Tibial artery (tissue), 4 donors: ENCODE results near the gene B3GNT7.

Experiments
- DNase-seq, 2 donors: peaks; one replicate each; pipeline ENCODE4 v3.0.0-alpha.2; 2019
- H3K27ac ChIP-seq, 2 donors: fragments of 200-600 bp; sonication (generic) in 1 of 2; 1 replicate in 1 of 2; 2 replicates in 1 of 2; pipeline ENCODE4 v1.5.1; 2018 to 2019; ENCODE audit warnings: mild to moderate bottlenecking in 1 of 2
- H3K27me3 ChIP-seq, 2 donors: fragments of 200-600 bp; sonication (generic) in 1 of 2; one replicate each; pipeline versions ENCODE4 v1.5.1 to v1.6.0; 2016 to 2019
- H3K36me3 ChIP-seq, 3 donors: fragments of 200-600 bp; sonication (generic) in 2 of 3; one replicate each; pipeline ENCODE4 v1.5.1; 2016 to 2019; ENCODE audit warnings: mild to moderate bottlenecking in 2 of 3
- H3K4me1 ChIP-seq, 4 donors: fragments of 200-600 bp; sonication (generic) in 2 of 4; 1 replicate in 3 of 4; 2 replicates in 1 of 4; pipeline ENCODE4 v1.5.1; 2016 to 2019
- H3K4me3 ChIP-seq, 2 donors: fragments of 200-600 bp; sonication (generic) in 1 of 2; 1 replicate in 1 of 2; 2 replicates in 1 of 2; pipeline ENCODE4 v1.5.1; 2018 to 2019; ENCODE audit warnings: mild to moderate bottlenecking in 2 of 2
- H3K9me3 ChIP-seq, 3 donors: fragments of 200-600 bp; sonication (generic) in 1 of 3; one replicate each; pipeline ENCODE4 v1.5.1; 2016 to 2019
- CTCF ChIP-seq, 2 experiments: fragments of 200-600 bp in 1 of 2; fragments of 450-650 bp in 1 of 2; IDR thresholded peaks; one replicate each; pipeline ENCODE4 v1.5.1; 2017 to 2019; ENCODE audit warnings: antibody characterized with exemption in 2 of 2, mild to moderate bottlenecking in 1 of 2, moderate library complexity in 1 of 2
- intact Hi-C: fragments of 100-400 bp; cut with DNase I; formaldehyde crosslinking; loops from one replicate; pipeline ENCODE4 v1.15.0; 2023; ENCODE audit warnings: low total_unique reads

B3GNT7 gene

GRCh38 chr2:231357931-231358330, 37.6 kb upstream of the B3GNT7 start:
- intact Hi-C loops: no loop called here
- Histone ChIP-seq H3K9me3 (no peaks in the 10 kb centered on the region), H3K4me1 (no peaks in the 10 kb centered on the region), H3K36me3 (peaks cover 6 to 55% (median 36%) of the 10 kb centered on the region in 3 donors), H3K27me3 (no peaks in the 10 kb centered on the region), H3K27ac (no peak overlapping the region), H3K4me3 (no peak overlapping the region)
- DNase-seq: peak in 1 of 2 donors; percentile 34
- no peak for TF ChIP-seq CTCF (IDR thresholded peaks at IDR 0.05)

- H3K27ac ChIP-seq: no peak overlapping the region
- TF ChIP-seq CTCF (IDR thresholded peaks at IDR 0.05): no peak
- DNase-seq: peak in 1 of 2 donors; percentile 41
- intact Hi-C loops: no loop called here
- H3K4me3 ChIP-seq: no peak overlapping the region
- H3K36me3 ChIP-seq: peaks cover 6 to 61% (median 36%) of the 10 kb centered on the region in 3 donors
- no peaks in the 10 kb centered on the region for H3K4me1 ChIP-seq
- no peaks in the 10 kb centered on the region for H3K9me3 ChIP-seq
- H3K27me3 ChIP-seq: no peaks in the 10 kb centered on the region
Observed at GRCh38 chr2:231359441-231359840, 36.1 kb upstream of the B3GNT7 start.

GRCh38 chr2:231359948-231360347, 35.6 kb upstream of the B3GNT7 start:
- Histone ChIP-seq H3K36me3 (peaks cover 6 to 61% (median 36%) of the 10 kb centered on the region in 3 donors), H3K9me3 (no peaks in the 10 kb centered on the region), H3K4me1 (peaks cover 0 to 3% (median under 1%) of the 10 kb centered on the region in 4 donors), H3K27me3 (no peaks in the 10 kb centered on the region), H3K4me3 (no peak overlapping the region), H3K27ac (no peak overlapping the region)
- DNase-seq: peak in 1 of 2 donors; percentile 47
- TF ChIP-seq CTCF (IDR thresholded peaks at IDR 0.05): no peak
- intact Hi-C loops: no loop called here

- Histone ChIP-seq H3K4me3 (no peak overlapping the region), H3K9me3 (no peaks in the 10 kb centered on the region), H3K4me1 (peaks cover 0 to 5% (median 1%) of the 10 kb centered on the region in 4 donors), H3K36me3 (peaks cover 6 to 61% (median 35%) of the 10 kb centered on the region in 3 donors), H3K27ac (no peak overlapping the region), H3K27me3 (no peaks in the 10 kb centered on the region)
- peak in 1 of 2 donors; percentile 64 for DNase-seq
- no peak for TF ChIP-seq CTCF (IDR thresholded peaks at IDR 0.05)
- intact Hi-C loops: no loop called here
Observed at GRCh38 chr2:231360401-231360800, 35.1 kb upstream of the B3GNT7 start.

GRCh38 chr2:231360881-231361371, 34.6 kb upstream of the B3GNT7 start:
- peak; percentile 42 to 66 for DNase-seq
- no peak for TF ChIP-seq CTCF (IDR thresholded peaks at IDR 0.05)
- Histone ChIP-seq H3K36me3 (peaks cover 6 to 57% (median 29%) of the 10 kb centered on the region in 3 donors), H3K27me3 (no peaks in the 10 kb centered on the region), H3K4me3 (no peak overlapping the region), H3K9me3 (no peaks in the 10 kb centered on the region), H3K4me1 (peaks cover 0 to 5% (median 1%) of the 10 kb centered on the region in 4 donors), H3K27ac (no peak overlapping the region)
- intact Hi-C loops: no loop called here
